ENCODE measurements around the gene SYT7.

Gene SYT7

GRCh38 chr11:61544466-61544865, 36.4 kb downstream of the SYT7 start:
- no peaks in the 10 kb centered on the region for H3K9me3 Mint-ChIP-seq
- H3K36me3 Mint-ChIP-seq (ENCODE audit: low read depth): no peaks in the 10 kb centered on the region
- H3K27me3 Mint-ChIP-seq: peaks cover 11% of the 10 kb centered on the region
- H3K27ac Mint-ChIP-seq: no peak overlapping the region
- H3K4me3 Mint-ChIP-seq: no peak overlapping the region
- no peaks in the 10 kb centered on the region for H3K4me1 Mint-ChIP-seq (ENCODE audit: low read depth)

GRCh38 chr11:61543606-61544306, 37.1 kb downstream of the SYT7 start:
- Mint-ChIP-seq H3K4me1 (ENCODE audit: low read depth) (no peaks in the 10 kb centered on the region), H3K4me3 (no peak overlapping the region), H3K27ac (no peak overlapping the region), H3K9me3 (no peaks in the 10 kb centered on the region), H3K27me3 (peaks cover 11% of the 10 kb centered on the region), H3K36me3 (ENCODE audit: low read depth) (no peaks in the 10 kb centered on the region)

DNA sequence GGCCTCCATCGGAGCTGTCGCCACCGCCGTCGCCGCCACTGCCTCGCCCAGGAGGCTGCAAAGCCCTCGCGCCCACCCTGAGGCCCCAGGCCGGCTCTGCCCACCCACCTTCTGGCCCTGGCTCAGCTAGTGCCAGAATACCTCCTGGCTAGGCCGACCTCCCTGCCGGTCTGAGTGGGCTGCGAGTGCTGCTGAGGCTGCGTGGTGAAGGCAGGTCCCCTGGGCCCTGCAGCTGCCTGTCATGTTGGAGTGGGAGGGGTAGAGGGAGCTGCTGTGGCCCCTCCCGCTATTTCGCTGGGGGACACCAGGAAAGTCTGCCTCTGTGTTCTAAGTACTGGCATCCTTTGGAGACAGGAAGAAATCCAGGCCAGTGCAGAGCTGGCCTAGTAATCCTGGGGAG, 38.2 kb downstream of the SYT7 start:
- Mint-ChIP-seq H3K36me3 (ENCODE audit: low read depth) (no peaks in the 10 kb centered on the region), H3K27ac (no peak overlapping the region), H3K9me3 (no peaks in the 10 kb centered on the region), H3K27me3 (peaks cover 11% of the 10 kb centered on the region), H3K4me1 (ENCODE audit: low read depth) (no peaks in the 10 kb centered on the region), H3K4me3 (no peak overlapping the region)

GRCh38 chr11:61542024-61542461, 38.8 kb downstream of the SYT7 start:
- no peaks in the 10 kb centered on the region for H3K36me3 Mint-ChIP-seq (ENCODE audit: low read depth)
- H3K4me3 Mint-ChIP-seq: no peak overlapping the region
- H3K27ac Mint-ChIP-seq: no peak overlapping the region
- H3K27me3 Mint-ChIP-seq: peaks cover 11% of the 10 kb centered on the region
- H3K9me3 Mint-ChIP-seq: no peaks in the 10 kb centered on the region
- no peaks in the 10 kb centered on the region for H3K4me1 Mint-ChIP-seq (ENCODE audit: low read depth)

DNA sequence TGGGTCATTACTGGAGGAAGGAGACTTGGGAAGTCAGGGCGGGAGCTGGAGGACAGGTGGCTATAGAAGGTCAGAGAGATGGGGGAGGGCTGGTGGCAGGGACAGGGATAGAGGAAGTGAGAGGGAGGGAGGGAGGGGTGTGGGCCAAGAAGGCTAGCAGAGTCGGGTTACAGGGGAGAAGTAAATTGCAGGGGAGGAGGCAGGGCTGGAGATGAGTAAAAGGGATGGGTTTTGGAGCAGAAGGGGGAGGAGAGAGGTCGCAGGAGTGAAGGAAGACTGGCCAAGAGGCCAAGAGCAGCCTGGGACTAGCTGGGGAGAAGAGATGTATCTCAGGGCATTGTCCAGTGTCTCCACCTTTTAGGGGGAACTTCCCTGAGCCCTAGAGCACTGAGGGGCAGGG, 39.3 kb downstream of the SYT7 start:
- no peaks in the 10 kb centered on the region for H3K9me3 Mint-ChIP-seq
- H3K27me3 Mint-ChIP-seq: peaks cover 11% of the 10 kb centered on the region
- no peak overlapping the region for H3K4me3 Mint-ChIP-seq
- no peaks in the 10 kb centered on the region for H3K4me1 Mint-ChIP-seq (ENCODE audit: low read depth)
- H3K36me3 Mint-ChIP-seq (ENCODE audit: low read depth): no peaks in the 10 kb centered on the region
- H3K27ac Mint-ChIP-seq: no peak overlapping the region

GRCh38 chr11:61540528-61540927, 40.3 kb downstream of the SYT7 start:
- H3K4me1 Mint-ChIP-seq (ENCODE audit: low read depth): no peaks in the 10 kb centered on the region
- peaks cover 9% of the 10 kb centered on the region for H3K27me3 Mint-ChIP-seq
- H3K9me3 Mint-ChIP-seq: no peaks in the 10 kb centered on the region
- H3K27ac Mint-ChIP-seq: no peak overlapping the region
- H3K4me3 Mint-ChIP-seq: no peak overlapping the region
- no peaks in the 10 kb centered on the region for H3K36me3 Mint-ChIP-seq (ENCODE audit: low read depth)

DNA sequence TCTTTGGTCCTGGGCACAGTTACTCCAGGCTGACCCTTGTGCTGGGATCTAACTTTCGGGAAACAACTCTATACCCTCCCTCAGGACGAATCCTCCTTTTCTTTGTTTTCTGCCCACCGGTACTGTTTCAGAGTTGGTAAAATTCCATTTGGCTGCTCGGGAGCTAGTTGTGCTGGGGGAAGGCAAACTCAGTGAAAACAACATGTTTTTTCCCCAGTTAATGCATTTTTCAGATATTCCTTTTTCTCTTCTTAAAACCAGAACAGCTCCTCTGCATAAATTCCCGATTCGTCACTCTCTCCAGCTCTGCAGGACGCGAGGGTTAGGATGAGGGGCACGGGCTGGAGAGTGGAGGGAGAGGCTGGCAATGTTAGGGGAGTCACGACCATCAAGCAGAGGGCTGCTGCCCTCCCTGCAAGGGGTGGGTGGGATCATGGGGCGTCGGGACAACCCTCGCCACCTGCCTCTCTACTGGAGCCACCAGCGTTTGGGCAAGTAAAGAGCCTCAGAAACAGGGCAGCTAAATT, 41.0 kb downstream of the SYT7 start:
- Mint-ChIP-seq H3K27ac (no peak overlapping the region), H3K4me3 (no peak overlapping the region), H3K9me3 (no peaks in the 10 kb centered on the region), H3K27me3 (peaks cover 5% of the 10 kb centered on the region), H3K36me3 (ENCODE audit: low read depth) (no peaks in the 10 kb centered on the region), H3K4me1 (ENCODE audit: low read depth) (no peaks in the 10 kb centered on the region)

GRCh38 chr11:61539006-61539405, 41.9 kb downstream of the SYT7 start:
- H3K27me3 Mint-ChIP-seq: peaks cover 5% of the 10 kb centered on the region
- no peaks in the 10 kb centered on the region for H3K36me3 Mint-ChIP-seq (ENCODE audit: low read depth)
- H3K9me3 Mint-ChIP-seq: no peaks in the 10 kb centered on the region
- no peak overlapping the region for H3K27ac Mint-ChIP-seq
- H3K4me1 Mint-ChIP-seq (ENCODE audit: low read depth): no peaks in the 10 kb centered on the region
- H3K4me3 Mint-ChIP-seq: no peak overlapping the region

DNA sequence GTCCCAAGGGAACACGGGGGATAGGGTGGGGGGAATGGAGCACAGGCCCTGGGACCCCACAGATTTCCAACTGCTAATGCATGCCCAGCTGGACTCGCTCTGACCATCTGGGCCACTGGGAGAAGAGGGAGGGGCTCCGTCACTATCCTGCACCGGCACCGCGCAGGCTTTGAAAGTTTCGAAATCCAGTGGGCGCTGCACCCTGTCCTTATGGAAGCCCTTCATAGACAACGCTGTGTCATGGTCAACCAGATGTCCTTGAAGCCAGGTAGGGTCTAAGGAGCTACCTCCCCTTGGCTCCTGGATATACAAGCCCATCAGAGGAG, 42.3 kb downstream of the SYT7 start:
- H3K27me3 Mint-ChIP-seq: peaks cover 5% of the 10 kb centered on the region
- H3K36me3 Mint-ChIP-seq (ENCODE audit: low read depth): no peaks in the 10 kb centered on the region
- no peak overlapping the region for H3K4me3 Mint-ChIP-seq
- H3K27ac Mint-ChIP-seq: no peak overlapping the region
- no peaks in the 10 kb centered on the region for H3K4me1 Mint-ChIP-seq (ENCODE audit: low read depth)
- no peaks in the 10 kb centered on the region for H3K9me3 Mint-ChIP-seq

DNA sequence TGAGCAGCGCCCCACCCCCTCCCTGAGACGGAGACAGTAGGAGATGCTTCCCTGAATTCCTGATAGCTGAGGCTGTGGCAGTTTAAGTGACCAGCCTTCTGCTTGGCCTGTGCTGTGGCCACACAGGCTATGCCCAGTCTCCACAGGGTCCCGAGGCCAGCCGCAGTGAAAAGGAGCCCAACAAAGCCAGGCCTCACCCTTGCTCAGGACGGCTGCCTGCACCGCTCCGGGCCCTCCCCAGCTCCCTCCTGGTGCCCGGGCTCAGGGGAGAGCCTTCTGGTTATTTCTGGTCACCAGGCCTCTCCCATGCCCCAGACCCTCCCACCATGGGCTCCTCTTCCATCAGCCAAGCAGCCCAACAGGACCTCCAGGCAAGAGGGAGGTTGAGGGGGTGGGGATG, 43.5 kb downstream of the SYT7 start:
- H3K9me3 Mint-ChIP-seq: no peaks in the 10 kb centered on the region
- no peak overlapping the region for H3K27ac Mint-ChIP-seq
- peaks cover 8% of the 10 kb centered on the region for H3K27me3 Mint-ChIP-seq
- no peak overlapping the region for H3K4me3 Mint-ChIP-seq
- no peaks in the 10 kb centered on the region for H3K36me3 Mint-ChIP-seq (ENCODE audit: low read depth)
- no peaks in the 10 kb centered on the region for H3K4me1 Mint-ChIP-seq (ENCODE audit: low read depth)

DNA sequence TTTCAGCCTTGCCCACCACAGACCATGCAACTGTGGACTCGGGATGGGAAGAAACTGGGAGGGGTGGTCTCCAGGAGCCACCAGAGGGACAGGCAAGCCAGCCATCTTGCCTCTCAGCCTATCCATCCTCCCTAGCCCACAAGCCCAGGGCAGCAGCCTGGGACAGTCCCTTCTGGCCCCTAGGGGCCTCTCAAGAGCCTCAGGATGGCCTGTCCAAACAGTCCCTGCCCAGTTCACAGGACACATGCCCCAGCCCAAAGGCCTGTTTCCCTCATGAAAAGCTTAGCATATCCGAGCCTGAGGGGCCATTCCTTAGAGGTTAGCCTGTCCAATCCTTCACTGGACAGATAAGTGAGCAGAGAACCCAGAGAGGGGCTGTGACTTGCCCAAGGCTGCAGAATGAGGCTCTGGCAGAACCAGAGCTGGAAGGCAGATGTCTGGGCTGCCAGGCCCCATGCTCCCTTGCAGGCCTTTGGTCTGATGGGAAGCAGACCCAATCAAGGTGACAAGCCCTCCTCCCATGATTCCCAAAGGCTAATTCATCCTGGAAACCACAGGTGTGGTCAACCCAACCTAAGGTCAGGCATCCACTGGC, 44.1 kb downstream of the SYT7 start:
- no peaks in the 10 kb centered on the region for H3K9me3 Mint-ChIP-seq
- no peaks in the 10 kb centered on the region for H3K36me3 Mint-ChIP-seq (ENCODE audit: low read depth)
- no peak overlapping the region for H3K27ac Mint-ChIP-seq
- H3K4me1 Mint-ChIP-seq (ENCODE audit: low read depth): no peaks in the 10 kb centered on the region
- no peak overlapping the region for H3K4me3 Mint-ChIP-seq
- H3K27me3 Mint-ChIP-seq: peaks cover 8% of the 10 kb centered on the region

- Mint-ChIP-seq H3K4me1 (ENCODE audit: low read depth) (no peaks in the 10 kb centered on the region), H3K27me3 (peaks cover 3% of the 10 kb centered on the region), H3K9me3 (no peaks in the 10 kb centered on the region), H3K4me3 (no peak overlapping the region), H3K27ac (no peak overlapping the region), H3K36me3 (ENCODE audit: low read depth) (no peaks in the 10 kb centered on the region)
Observed at GRCh38 chr11:61535998-61536675, 44.7 kb downstream of the SYT7 start.

- peaks cover 3% of the 10 kb centered on the region for H3K27me3 Mint-ChIP-seq
- H3K4me1 Mint-ChIP-seq (ENCODE audit: low read depth): no peaks in the 10 kb centered on the region
- H3K27ac Mint-ChIP-seq: no peak overlapping the region
- no peaks in the 10 kb centered on the region for H3K36me3 Mint-ChIP-seq (ENCODE audit: low read depth)
- no peaks in the 10 kb centered on the region for H3K9me3 Mint-ChIP-seq
- no peak overlapping the region for H3K4me3 Mint-ChIP-seq
Observed at GRCh38 chr11:61534933-61535839, 45.7 kb downstream of the SYT7 start.

DNA sequence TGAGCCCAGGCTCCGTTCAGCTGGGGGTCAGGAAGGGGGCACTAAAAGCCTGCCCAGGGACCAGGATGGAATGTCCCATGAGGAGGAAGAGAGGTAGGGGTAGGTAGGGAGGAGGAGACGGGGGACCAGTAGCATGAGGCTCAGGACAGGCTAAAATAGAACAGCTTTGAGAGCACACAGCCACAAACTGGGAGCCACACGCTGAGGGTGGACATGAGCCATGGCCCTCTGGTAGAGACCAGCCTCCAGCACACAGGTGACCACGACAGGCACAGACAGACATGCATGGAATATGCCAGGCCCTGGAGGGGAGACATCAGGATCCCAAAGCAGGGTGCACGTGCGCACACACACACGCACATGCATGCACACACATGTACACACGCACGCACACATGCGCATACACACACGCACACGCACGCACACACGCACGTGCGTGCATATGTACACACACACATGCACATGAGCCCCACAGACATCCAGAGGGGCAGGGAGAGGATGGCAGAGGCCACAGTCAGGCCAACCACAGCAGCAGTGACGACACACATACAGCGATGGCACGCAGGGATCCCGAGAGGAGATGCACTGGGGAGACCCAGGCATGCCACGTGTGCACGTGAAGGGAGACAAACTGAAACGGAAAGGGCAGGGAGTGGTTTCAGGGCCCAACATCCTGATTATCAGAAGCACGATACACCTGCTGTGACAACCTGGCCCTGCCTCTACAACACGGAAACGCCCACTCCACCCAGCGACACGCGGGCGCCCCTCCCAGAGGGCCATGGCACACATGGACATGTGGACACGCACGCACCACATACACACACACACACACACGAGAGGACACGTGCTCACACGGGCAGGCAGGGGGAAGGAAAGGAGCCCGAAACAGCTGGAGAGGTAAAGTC, 46.6 kb downstream of the SYT7 start:
- no peak overlapping the region for H3K27ac Mint-ChIP-seq
- peaks cover 6% of the 10 kb centered on the region for H3K27me3 Mint-ChIP-seq
- no peak overlapping the region for H3K4me3 Mint-ChIP-seq
- H3K36me3 Mint-ChIP-seq (ENCODE audit: low read depth): no peaks in the 10 kb centered on the region
- H3K4me1 Mint-ChIP-seq (ENCODE audit: low read depth): no peaks in the 10 kb centered on the region
- no peaks in the 10 kb centered on the region for H3K9me3 Mint-ChIP-seq

Measured in stimulated activated naive CD8-positive, alpha-beta T cell treated with anti-CD3 and anti-CD28 coated beads, Interleukin-15, Interleukin-2, amounts not matched to agents 100 ng/mL and 50 ng/mL, for 24 hours (primary cell).